Hematopoietic multipotent progenitor cell treated with erythropoietin and hydrocortisone succinate and interleukin-3 and kit ligand, for 17 days (in vitro differentiated cells): Measurements from ENCODE around the gene ISLR.

Experiments used
- DNase-seq: peaks from one replicate; pipeline ENCODE4 v3.0.0-alpha.2; 2015; ENCODE audit warnings: low spot score

Gene ISLR

DNA sequence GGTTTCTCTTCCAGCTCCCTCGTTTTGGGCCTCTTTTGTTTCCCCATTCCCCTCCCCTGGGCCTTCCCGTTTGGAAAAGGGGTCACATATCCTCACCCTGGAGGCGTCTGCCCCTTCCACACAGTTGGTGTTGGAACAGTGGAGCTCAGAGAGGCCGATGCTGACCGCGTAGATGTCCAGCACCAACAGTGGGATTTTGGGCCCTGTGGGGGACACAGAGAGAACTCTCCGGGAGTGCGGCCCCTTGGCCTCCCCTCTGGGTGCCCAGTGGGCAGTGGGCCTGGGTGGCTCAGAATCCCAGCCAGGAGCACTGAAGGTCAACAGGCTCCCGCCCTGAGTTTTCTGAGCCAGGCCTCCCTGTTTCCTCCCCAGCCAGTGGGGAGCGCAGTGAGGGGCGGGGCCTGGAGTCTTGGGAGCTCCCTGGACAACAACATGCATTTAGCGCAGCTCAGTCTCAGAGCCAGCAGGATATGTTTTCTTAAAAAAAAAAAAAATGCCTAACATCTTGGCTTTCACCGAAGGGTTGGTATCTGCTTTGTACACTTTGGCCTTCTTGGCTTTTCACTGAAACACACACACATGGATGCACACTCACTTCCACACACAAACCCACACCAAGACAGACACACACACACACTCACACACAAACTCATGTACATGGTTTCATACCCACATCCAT lies 670 bp upstream of the ISLR start:
- no peak for DNase-seq

DNA sequence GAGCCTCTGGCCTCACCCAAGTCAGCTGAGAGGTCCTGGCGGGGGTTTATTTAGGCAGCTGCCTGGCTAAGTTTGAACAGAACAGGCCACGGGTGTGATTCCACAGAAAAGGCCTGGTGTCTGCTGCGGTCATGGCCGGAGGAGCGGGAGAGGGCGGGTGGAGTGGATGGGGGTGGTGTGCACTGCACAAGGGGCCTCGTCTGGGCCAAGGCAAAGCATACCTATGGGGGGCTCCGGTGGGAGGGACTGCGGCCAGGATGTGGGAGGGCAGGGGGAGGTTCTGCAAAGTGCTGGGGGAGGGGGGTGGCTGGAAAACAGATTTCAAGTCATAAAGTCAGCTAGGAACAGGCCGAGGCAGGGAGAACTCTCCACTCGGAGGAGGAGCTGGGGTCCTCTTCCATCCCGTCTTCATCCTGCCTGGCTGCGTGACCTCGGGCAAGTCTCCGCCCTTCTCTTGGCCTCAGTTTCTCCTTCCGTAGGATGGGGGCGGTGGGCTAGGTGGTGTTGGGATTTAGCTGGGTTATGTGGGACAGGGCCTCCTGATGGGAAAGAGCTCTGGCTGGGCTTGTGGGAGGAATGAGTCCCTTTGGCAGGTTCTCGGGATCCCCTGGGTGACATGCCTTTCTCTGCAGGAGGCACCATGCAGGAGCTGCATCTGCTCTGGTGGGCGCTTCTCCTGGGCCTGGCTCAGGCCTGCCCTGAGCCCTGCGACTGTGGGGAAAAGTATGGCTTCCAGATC lies 878 bp downstream of the ISLR start:
- no peak for DNase-seq

DNA sequence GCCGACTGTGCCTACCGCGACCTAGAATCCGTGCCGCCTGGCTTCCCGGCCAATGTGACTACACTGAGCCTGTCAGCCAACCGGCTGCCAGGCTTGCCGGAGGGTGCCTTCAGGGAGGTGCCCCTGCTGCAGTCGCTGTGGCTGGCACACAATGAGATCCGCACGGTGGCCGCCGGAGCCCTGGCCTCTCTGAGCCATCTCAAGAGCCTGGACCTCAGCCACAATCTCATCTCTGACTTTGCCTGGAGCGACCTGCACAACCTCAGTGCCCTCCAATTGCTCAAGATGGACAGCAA lies 1.4 kb downstream of the ISLR start:
- no peak for DNase-seq

DNA sequence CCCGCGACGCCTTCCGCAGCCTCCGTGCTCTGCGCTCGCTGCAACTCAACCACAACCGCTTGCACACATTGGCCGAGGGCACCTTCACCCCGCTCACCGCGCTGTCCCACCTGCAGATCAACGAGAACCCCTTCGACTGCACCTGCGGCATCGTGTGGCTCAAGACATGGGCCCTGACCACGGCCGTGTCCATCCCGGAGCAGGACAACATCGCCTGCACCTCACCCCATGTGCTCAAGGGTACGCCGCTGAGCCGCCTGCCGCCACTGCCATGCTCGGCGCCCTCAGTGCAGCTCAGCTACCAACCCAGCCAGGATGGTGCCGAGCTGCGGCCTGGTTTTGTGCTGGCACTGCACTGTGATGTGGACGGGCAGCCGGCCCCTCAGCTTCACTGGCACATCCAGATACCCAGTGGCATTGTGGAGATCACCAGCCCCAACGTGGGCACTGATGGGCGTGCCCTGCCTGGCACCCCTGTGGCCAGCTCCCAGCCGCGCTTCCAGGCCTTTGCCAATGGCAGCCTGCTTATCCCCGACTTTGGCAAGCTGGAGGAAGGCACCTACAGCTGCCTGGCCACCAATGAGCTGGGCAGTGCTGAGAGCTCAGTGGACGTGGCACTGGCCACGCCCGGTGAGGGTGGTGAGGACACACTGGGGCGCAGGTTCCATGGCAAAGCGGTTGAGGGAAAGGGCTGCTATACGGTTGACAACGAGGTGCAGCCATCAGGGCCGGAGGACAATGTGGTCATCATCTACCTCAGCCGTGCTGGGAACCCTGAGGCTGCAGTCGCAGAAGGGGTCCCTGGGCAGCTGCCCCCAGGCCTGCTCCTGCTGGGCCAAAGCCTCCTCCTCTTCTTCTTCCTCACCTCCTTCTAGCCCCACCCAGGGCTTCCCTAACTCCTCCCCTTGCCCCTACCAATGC lies 2.0 kb downstream of the ISLR start:
- DNase-seq = no peak

DNA sequence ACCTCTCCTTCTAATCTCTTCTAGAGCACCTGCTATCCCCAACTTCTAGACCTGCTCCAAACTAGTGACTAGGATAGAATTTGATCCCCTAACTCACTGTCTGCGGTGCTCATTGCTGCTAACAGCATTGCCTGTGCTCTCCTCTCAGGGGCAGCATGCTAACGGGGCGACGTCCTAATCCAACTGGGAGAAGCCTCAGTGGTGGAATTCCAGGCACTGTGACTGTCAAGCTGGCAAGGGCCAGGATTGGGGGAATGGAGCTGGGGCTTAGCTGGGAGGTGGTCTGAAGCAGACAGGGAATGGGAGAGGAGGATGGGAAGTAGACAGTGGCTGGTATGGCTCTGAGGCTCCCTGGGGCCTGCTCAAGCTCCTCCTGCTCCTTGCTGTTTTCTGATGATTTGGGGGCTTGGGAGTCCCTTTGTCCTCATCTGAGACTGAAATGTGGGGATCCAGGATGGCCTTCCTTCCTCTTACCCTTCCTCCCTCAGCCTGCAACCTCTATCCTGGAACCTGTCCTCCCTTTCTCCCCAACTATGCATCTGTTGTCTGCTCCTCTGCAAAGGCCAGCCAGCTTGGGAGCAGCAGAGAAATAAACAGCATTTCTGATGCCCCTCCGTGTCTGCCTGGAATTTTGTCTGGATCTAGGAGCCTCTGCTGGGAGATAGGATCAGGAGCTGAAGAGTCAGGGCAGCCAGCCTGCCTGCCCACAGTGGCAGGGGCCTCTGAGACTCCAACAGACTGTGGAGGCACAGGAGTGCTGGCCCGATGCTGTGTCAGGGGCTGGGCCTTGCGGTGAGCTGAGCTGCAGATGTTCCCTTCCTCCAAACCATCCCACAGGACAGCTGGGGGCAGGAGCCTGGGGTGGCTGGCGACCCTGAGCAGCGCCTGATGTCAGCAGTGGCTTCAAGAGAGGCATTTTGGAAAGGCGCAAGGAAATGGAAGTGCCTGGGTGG lies 3.0 kb downstream of the ISLR start:
- DNase-seq = no peak

DNA sequence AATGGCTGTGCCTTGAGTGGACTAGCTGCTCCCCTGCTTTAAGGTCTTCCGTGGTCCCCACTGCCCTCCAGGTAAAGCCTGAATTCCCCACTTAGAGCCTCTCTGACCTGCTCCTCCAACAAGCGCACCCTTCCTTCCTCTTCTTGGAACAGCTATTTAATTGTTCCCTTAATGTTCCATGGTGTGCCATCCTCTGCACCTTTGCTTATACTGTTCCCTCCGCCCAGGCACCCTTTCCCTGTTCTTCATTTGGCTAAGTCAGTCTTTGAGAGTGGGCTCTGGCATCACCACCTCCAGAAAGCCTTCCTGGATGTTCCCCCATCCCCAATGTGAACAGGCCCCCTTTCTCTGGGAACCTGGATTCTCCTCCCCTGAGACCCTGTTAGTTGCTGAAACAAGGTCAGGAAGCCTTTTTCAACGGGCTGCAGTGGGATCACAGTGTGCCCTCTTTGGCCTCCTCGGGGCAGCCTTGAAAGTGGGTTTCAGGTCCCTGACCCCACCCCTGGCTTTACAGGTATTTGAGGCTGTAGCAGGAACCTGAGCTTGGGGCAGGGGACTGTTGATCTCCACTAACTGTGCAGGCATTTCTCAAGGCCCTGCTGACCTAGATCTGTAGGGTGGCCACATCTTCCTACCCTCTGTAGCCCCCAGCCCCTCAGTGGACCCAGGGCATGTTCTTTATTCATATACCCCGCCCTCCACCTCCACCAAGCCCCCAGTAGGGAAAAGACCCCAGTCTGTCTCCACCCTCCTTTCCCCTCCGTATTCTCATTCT lies 5.0 kb downstream of the ISLR start:
- DNase-seq = no peak

DNA sequence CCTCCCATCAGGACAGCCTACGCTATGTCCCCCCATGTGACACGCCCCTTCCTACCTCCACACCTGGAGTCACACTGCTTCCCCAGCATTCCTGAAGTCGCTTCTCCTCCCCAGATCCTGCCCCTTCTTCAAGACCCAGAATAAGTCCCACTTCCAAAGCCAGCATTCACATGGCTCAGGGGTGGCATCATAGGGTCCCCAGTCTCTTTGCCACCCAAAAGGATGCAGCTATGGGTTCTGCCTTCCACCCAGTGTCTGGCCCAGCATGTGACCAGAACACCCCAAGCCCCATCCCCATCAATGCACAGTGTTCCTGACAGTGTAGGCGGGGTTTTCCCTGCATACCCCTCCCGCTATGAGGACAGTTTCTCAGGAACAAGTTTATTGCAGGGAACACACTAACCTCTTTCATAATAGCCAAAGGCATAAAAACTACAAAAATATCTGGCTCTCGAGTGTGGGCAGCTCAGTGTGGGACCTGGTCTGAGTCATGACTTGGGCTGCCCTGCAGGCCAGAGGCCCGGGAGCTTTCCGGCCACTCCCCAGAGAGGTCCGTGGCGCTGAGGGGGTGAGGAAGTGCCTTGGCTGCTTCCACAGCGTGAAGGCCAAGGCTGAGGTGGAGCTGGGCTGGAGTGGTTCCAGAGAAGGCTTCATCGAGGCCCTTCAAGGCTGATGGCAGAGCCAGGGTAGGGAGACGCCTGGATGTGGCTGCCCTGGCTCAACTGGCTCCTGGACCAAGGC lies 5.8 kb downstream of the ISLR start:
- no peak for DNase-seq

DNA sequence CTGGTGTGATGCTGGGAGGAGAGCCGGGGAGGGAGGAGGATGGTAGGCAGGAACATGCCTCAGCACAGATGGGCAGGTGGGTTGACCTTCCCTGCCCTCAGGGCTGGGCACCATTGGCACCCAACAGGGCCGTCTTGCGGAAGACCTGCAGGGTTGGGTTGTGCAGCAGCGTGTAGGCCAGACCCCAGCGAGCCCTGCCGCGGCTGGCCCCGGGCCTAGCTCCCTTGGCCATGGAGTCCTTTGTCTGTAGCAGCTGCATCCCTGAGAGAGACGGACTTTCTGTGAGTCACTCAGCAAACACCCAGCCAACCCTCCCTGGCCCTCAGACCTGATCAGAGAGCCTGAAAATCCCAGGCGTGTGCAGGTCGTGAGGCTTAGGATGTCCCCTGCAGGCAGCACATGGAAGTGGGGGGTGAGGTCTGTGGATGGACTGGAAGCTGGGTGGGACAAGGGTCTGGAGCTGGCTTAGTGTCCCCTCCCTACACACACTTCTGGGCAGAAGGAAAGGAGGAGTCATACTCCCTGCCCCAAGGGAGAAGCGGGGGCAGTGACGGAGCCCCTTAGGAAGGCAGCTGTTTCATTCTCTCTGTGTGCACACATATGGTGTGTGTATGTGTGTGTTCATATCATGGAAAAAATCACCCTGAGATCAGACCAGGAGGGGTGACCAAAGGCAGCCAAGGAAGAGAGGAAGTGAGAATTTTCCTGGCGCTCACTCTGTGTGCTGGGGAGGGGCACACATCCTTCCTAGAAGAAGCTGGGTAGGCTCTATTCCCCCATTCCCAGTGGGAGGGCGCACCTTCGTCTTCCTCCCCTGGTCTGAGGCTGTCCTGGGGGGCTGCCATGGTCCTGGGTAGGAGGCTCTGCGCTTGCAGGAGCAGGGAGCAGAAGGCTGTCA lies 6.7 kb downstream of the ISLR start:
- no peak for DNase-seq

DNA sequence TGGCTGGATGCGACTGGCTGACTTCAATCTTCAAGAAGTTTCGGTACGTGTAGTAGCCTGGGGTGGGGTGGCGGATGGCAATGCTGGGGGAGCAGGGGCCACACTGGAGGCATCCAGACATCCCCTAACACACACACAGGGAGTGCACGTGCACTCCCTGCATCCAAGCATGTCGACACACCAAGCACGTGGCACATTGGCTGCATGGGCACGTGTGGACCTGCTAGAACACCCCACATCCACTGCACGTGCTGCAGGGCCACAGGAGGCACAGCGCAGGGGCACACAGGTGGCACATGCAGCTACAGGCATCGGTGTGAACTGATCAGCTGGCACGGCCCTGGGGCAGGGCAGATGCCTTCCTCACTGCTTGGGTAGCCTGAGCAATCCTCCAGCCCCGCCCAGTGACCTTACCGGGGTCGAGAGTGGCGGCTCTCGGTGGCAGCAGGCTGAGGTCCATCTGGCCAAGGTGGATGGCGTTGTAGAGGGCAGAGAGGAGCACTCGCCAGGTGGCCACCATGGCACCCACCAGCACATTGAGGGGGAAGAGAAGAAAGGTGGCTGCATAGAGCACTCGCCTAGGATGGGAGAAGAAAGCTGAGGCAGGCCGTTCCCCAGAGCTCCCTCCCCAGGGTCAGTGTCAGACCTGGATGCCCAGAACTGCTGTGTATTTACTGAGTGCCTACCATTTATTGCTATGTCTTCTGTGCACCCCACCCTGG lies 7.5 kb downstream of the ISLR start:
- DNase-seq = no peak

DNA sequence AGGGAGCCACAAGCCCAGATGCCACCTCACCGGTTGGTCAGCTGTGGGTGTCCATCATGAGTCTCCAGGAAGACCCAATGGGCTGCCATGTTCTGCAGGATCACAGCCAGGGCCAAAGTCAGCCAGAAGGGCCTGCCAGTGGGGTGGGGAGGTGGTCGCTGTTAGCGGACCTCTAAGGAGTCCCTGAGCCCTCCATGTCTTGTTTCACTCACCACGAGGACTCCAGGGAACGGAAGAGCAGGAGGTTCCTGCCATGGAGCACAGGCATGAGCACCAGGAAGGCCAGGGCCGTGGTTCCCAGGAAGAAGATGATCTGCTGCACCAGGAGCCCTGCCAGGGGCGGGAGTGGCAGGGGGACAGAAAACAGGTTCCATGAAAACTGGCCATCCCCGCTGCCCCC lies 8.6 kb downstream of the ISLR start:
- no peak for DNase-seq

DNA sequence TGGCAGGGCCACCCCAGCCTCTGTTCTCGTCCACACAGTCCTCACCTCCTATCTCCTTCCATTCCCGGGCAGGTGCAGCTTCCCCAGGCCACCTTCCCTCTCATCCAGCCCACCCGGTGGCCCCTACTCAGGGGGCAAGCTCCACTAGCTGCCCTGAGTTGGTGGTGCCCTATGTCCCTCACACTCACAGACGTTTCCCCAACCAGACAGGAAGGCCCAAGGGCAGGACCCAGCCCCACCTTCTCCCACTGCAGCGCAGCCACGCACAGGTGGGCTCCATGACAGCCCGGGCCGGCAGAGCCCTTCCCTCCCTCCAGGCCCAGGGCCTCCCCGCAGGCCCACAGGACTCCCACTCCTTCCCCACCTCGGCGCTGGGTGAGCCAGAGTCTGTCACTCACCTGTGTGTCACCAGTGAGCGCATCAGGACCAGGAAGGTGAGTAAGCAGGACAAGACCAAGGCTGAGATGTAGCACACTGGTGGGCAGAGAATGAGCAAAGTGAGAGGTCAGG lies 11.1 kb downstream of the ISLR start:
- DNase-seq = no peak

DNA sequence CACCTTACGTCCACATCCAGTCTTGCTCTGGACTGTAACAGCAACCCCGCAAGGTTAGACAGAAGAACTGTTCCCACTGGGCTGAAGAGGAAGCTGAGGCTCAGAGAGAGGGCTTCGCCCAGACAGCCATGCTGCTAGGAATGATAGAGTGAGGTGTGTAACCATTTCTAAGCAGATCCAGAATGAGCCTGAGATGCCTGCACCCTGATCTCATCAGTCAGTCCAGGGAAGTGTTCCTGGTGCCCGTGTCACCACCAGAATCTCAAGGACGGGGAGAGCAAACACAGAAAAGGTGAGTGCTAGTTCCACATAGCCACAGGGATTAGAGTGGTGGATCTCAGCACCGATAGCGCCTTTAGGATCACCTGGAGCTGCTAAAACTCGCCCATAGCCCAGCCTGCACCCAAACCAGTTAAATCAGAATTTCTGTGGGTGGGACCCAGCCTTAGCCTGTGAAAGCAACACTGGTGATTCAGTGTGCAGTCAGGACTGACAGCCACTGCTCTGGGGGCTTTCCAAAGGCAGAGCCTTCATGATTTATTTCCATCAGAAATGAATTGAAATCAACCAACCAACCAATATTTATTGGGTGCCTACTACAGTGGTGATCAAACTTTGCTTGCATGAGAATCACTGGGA lies 12.3 kb downstream of the ISLR start:
- no peak for DNase-seq

DNA sequence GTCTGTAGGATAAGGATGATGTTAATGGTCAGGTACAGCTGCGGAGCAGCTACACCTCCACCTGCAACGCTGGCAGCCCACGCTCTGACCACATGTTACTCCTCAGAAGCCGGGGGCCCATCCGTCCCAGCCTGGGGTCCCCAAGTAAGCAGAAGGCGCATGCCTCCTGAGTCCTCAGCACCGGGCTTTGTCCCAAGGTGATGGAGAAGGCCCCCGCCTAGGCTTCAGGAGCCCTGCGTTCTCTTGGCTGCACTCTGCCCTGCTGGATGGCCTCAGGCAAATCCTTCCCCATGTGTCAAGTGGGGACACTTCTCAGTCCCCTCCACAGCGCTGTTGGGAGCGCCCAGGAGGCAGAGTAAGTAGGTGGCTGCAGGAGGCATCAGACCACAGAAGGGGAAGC lies 14.7 kb downstream of the ISLR start:
- no peak for DNase-seq

DNA sequence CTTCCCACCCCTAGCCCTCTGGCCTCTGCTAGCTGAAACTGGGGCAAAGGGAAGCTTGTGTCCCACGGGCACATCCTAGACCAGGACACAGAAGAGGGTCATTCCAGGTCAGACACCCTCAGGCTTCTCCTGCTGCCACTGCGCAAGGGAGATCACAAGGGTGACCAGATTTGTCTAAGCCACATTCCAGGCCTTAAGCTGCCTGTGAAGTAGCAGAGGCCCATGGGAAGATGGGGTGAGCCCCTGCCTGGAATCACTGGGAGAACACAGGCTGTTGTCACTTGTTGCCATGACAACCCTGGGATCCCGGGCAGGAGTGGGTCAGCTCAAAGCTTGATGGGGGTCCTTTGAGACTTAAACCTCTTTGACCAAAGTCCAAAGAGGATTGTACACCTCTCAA lies 18.3 kb downstream of the ISLR start:
- DNase-seq = no peak

DNA sequence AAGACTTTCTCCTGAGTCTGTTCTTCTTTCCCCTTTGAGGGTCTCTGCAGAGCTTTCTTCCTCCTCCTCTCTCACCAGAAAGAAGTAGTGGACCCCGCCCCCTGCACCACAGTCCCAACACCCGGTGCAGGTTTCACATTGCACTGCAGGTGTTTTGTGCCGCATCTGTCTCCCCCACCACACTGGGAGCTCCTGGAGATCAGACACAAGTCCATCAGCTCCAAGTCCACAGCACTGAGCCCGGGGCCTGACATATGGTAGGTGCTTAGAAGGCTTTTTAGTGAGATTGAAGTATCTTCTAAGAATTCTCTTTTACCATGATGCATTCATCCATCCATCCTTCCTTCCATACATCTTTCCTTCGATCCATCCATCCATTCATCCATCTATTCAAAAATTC lies 19.2 kb downstream of the ISLR start:
- no peak for DNase-seq

DNA sequence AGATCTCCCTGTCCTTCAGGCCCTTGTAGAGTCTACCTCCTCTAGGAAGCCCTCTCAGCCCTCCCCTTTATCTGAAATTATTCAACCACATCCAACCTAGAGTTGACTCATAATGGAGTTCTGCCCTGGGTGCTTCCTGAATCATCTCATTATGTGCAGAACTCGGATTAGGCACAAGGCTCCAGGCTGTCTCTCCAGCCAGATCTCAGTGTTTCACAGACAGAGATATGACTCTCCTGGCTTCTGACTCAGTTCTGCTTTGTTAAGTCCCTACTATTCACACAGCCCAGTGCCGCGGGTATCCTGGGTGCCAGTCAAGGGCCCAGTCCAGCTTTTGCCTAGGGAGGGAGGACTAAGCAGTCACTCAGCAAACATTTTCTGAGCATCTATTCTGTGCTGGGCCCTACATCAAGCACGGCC lies 19.8 kb downstream of the ISLR start:
- no peak for DNase-seq

DNA sequence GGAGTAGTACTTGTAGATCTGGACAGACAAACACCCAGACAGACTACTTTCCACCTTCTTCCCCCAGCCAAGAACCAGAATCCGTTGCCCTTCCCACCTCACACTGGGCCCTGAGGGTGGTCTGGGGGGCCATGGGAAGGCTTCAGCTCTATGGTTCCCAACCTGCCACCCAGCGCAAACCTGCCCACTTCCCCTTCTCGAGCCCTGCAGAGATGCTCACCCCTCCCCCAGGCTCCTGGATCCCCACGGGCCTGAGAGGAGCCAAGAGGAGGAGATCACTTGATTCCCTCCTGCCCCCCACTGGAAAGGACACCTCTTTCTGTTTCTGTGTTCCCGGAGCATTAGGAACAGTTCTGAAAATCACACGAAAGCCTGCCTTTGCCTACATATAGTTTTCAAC lies 20.4 kb downstream of the ISLR start:
- DNase-seq = no peak
